HG03460 (cell line): ENCODE measurements around the gene GABRA5.

Experiments
- ATAC-seq: cut with Tn5 transposase; IDR thresholded peaks from one replicate; pipeline ENCODE4 v1.9.1; 2021; ENCODE audit not compliant: unreplicated experiment

Gene GABRA5

DNA sequence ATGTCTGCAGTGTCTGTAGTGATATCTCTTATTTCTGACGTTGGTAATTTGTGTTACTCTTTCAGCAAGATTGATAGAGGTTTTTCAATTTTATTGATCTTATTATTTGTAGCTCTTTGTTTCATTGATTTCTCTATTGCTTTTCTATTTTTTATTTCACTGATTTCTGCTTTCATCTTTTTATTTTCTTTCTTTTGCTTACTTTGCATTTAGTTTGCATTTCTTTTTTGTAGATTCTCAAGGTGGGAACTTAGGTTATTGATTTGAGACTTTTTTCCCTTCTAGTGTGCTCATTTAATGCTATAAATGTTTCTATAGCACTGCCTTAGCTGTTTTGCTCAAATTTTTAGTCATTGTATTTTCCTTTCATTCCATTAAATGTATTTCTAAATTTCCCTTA is 54.6 kb downstream of the GABRA5 start:
- no peak for ATAC-seq

DNA sequence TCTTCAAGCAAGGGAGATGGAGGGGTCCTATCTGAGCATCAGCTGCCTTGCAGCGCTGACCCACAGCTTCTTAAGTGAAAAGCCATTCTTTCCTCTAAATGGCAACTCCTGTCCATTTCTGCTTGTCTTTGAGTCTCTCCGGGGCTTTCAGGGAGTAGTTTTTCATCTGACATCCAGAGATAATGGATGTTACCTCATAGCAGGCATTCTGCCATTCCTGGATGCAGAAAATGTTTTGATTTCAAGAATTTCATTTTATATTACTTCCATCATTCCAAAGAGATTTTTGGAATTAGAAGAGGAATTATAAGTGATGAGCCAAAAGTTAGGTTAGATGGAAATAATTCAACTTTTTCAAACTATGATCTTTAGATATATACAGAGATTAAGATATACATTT is 59.2 kb downstream of the GABRA5 start:
- no peak for ATAC-seq

DNA sequence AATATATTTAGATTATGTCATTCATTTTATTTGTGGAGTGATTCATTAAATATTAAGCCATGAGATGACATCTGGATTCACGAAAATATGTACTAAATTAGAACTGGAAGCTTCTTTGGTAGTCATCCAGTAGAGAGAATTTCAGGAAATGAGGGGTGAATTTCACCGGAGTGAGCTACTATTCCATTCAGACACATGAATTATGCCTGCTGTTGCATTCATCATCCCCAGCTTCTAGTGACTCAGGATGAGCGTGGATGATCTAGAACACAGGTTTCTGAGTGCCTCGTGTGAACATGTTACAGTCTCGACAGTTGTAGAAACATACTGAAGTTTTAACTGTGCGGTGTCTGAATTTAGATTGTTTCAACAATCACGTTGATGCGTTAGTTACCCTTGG is 61.2 kb downstream of the GABRA5 start:
- no peak for ATAC-seq

DNA sequence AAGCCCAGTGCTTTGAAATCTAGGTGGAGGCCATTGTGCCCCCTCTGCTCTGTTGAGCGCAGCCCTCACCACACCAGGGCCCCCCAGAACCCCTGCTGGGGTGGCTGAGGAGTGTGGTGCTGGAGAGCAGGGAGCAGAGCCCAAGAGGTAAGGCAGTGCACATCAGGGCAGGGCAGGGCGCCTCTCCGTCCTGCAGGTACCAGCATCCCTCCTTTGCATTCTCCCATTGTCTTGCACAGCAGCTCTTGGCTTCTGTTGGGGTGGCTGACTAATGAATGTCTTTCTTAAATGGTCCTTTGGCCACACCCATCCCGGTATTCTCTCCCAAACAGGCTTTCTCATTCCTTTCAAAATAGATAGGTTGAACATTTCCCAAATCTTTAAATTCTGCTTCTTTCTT is 62.7 kb downstream of the GABRA5 start:
- ATAC-seq, result no peak

DNA sequence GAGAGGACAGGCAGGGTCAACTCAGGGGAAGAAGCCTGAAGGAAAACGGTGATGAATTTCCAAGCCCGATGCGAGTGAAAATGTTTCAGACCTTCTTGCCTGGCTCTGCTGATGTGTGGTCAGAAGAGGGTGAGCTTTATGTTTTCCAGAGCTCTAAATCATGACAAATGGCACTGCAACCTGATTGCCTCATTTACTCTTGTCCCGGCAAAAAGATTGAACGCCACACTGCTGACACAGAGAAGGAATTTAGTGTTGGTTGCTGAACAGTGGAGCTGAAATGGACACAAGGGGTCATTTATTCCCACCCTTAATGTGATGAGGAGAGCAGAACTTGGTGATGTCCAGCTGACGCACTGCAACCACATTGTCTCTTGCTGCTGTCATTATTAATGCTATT is 68.0 kb downstream of the GABRA5 start:
- no peak for ATAC-seq

DNA sequence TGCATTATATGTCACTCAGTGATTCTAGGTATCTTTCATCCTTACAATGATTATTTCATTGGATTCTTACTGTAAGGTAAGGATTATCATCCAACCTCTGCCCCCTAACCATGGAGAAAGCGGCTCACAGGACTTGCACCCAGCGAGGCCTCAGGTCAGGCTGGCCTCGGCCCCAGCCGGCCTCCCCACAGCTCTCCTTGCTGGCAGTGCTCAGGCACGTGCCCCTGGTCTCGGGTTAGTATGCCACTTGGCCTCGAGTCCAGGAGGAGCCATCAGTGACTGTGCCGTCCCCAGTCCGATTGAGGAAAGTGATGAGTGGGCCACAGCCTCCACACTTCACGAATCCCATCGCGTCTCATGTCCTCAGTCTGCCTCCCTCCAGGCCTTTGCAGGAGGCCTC is 68.5 kb downstream of the GABRA5 start:
- no peak for ATAC-seq

DNA sequence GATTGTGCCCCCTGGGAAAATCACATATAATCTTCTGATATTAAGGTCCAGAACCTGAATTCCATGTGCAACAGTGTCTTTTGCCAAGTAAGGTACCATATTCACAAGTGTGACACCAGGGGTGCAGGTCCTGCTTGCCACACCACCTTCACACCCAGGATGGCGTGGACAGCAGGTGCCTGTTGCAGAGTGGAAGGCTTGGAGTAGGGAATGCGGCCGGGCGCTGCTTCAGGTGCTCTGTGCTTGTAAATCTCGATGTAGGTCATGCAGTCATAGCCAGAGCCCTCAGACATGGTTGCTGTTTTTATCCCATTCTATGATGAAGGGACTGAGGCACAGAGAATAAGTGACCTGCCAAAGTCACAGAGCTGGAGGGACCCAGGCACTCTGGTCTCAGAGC is 69.6 kb downstream of the GABRA5 start:
- ATAC-seq, result no peak

DNA sequence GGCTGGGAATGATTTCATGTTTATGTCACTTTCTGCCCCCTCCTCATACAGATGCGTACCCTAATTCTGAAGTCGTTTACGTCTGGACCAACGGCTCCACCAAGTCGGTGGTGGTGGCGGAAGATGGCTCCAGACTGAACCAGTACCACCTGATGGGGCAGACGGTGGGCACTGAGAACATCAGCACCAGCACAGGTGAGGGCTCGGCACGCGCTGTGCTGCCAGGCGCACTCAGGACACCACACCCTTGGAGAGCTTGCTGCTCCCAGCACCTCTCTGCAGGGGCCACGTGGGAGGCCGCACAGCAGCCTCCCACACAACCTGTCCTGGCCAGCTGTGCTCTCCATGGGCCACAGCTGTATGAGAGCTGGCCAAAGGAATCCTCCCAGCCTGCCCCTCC is 70.3 kb downstream of the GABRA5 start:
- ATAC-seq, result no peak

DNA sequence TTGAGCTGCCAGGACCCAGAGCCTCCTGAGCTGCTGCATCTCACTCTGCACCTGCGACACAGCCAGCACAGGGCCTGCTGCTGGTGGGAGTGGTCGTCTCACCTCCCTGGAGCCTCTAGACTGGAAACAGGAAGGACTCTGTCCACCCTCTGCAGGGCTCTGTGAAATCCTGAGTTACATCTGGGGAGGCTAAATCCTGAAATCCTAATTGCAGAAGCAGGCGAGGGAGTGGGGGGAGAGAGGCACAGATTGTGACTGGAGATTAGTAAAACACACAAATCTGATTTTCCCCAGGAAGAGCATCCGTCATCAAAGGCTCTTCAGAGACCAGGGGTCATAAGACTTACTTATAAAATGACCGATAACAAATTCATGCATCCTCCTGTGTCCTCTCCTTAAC is 72.5 kb downstream of the GABRA5 start:
- no peak for ATAC-seq

DNA sequence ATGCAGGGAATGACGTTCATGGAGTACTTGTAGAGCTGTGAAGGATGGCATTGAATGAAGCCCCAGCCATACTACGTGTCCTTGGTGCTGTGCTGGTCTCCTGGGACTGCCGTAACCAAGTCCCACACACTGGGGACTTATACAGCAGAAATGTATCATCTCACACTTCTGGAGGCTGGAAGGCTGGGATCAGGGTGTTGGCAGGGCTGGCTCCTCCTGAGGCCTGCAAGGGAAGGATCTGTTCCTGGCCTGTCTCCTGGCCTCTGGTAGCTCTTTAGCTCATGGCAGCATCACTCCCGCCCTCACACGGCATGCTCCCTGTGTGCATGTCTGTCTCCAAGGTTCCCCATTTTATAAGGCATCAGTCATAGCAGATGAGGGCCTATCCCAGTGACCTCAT is 74.6 kb downstream of the GABRA5 start:
- no peak for ATAC-seq

DNA sequence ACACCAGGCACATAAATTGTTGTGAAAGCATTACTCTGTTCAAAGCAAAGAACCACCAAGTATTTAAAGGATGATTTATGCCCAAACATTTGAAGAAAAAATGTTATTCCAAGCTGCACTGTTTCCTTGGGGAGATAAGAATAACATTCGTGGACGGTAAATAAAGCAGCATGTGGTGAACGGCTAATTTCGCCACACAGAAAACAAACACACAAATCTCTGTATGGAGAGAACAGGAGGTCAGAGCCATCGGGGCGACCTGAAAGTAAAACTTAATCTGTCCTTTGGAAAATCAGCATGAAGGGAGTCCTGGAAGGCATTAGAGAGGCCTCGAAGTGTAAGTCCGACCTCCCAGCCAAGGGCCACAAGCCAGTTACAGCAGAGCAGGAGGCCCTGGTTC is 77.0 kb downstream of the GABRA5 start:
- no peak for ATAC-seq

DNA sequence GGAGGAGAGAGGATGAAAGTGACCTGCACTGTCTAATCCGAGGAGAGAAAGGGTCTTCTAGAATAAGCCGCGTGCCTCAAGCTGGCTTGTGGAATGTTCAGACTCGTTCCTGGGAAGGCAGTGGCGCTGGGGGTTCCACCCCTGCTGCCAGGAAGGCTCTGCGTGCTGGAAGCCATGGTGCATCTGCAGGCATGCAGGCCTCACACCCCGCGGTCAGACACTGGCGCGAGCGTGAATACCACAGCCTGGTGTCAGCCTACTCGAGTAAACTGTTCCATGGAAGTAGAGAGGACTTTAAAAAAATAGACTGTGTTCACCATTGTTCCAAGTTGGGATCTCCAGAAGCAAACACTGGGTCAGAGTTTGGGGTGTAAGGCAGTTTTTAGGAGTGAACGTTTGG is 78.2 kb downstream of the GABRA5 start:
- ATAC-seq, result no peak

DNA sequence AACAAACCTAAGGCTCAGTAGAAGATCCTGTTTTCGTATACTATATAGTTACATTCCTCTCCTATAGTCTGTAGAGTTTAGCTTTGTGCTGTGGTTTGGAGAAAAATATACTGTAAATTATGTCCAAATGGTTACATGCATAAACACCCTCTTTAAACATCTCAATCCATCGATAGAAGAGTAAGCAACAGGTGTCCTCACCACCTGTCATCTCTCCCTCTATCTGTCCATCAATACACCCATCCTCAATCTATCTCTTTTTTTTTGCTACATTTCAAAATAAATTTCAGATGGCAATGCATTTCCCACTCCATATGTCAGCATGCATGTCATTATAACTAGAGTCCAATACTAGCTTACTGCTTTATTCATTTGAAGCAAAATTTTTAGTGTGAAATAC is 83.1 kb downstream of the GABRA5 start:
- ATAC-seq, result no peak

DNA sequence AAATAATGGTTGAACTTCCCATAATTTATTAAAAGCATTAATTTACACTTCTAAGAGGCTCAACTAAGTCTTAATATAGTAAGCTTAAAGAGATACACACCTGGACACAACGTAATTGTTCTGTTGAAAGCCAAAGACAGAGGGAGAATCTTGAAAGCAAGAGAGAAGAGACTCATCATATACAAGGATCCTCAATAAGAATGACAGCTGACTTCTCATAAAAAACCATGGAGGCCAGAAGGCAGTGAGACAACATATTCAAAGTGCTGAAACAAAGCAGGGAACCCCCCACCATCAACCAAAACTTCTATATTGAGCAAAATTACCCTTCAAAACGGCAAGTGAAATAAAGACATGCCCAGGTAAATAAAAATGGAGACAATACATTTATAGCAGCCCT is 87.5 kb downstream of the GABRA5 start:
- no peak for ATAC-seq

DNA sequence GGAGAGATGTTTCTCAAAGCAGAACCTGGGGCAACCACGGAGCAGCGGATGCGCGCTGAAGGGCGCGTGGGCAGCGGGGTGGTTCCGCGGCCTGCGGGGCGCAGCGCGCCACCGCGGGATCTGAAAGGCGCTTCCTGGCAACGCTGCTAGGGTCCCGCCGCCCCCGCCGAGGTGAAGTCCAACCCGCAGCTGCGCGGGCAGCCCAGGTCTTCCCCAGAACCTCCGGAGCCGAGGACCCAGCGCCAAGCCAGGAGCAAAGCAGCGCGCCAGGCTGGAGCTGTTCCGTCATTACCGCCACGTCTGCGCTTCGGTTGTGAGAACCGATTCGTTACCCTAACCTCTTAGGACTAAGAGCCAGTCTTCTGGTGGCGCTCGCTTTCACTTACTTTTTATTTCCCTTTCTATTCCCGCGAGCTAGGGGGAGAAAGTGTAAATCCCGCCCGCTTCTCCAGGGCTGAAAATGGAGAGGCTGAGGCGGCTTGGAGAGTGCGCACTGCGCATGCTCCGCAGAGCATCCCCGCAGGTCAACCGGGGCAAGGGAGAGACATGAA is 100.9 kb downstream of the GABRA5 start:
- ATAC-seq, result no peak

DNA sequence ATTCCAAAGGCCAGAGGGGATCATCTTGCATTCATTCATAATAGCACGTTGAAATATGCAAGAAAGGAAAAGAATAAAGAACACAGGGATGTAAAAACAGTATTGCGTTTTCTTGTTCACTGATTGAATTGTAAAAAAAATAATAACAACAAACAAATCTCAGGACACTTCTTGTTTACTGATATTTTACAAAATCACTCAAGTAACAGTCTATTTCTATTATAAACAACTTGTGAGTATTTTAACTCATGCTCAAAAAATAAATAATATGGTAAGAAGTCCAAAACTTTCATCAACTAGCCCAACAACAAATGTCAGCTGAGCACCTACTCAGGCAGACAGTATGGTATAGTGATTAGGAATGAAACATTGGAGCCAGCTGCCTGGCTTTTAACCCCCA is 101.9 kb downstream of the GABRA5 start:
- ATAC-seq, result no peak

DNA sequence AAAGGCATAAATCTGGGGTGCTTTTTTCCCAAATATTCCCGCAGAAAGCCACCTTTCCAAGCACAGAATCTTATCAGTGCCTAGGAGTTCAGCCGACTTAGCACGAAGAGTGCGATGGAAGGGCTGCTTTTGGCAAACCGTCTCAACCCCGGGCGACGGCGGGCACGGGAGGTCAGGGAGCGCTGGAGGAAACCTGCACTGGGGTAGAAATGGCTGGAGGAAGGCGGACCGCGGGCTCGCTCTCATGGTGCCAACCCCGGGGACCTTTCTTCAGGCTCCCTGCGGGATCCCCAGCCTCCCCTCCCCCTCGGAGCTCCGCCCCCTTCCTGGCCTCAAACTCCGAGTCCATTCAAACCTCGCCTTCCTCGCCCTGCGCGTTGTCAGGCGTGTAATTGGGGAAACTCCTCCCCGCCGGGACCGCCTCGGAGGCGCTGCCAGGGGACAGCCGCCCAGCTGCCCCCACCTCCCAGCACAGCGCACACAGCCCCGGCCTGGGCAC is 103.9 kb downstream of the GABRA5 start, which contains the start of gene GABRG3:
GABRG3 (plus strand) TSS at position 470 of the 499 bp plus-strand sequence.
- no peak for ATAC-seq

DNA sequence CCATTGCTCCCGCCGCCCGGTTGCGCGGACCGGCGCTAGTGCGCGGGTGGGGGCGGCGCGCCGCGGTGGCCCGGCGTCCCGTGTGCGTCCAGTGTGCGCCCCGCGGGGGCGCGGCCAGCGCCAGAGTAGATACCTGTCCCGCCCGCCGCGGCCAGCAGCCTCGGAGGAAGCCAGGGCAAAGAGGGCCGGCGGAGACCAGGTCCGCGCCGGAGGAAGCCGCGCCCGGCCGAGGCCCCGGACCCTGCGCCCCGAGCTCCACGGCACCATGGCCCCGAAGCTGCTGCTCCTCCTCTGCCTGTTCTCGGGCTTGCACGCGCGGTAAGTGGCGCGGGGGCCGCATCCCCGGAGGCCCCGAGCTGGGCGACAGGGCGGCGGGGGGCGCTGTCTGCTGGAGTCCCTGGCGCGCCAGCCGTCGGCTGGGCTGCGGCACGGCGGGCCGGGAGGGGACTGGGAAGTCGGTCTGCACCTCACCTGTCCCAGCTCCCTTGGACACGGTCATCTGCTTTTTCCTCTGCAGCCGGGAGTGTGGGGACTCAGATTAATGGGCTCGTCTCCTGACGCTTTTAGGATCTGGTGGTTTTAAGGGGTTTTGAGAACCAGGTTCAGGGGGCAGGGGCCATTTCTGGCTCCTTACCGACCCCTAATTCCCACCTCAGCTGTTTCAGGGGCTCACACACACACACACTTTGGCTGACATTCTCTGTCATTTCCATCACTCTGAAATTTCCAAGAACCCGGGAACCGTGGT is 104.6 kb downstream of the GABRA5 start:
- no peak for ATAC-seq

DNA sequence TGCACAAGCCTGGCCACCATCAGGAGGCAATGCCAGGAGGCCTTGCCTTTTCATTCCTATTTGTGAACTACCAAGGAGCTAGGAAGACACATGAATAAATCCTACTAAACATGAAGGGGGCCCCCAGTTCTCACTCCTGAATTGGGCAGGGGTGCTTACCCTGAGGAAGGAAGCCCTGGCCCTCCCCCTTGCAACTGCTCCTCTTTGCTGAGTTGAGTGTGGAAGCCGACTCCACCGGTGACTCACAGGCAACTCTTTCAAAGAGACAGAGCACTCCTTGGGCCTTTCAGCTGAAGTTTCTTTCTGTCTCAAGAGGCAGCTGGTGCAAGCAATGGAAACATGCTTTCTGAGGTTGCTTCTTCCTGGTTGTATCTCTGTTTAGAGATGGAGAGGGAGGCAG is 105.8 kb downstream of the GABRA5 start:
- no peak for ATAC-seq

DNA sequence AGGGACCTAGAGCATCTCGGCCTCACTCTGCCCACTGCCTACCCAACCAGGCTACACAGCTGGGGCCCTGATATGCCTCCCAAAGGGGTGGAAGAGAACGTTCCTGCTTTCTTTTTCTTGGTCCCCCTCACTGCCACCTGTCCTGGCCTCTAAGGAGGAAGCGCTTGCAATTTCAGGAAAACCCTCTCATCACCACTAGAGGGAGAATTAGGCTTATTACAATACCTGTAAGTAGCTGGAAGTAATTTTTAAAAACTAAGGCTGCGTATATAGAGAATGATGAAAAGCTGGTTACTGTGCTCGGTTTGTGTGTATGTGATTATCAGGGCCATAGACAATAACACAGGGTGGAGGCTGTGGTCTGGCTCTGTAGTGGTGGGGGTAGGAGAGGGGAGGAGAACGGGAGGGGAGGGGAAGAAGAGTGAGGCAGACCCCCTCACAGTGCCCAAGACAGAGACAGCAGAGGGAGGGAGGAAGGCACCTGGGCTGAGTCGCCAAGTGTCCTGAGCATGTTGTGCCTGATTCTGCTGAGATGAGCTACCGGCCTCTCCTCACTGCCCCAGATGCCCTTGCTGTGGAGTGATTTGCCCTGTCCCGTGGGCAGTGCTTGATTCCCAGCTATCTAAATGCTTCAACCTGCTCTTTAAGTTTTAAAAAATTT is 107.4 kb downstream of the GABRA5 start:
- ATAC-seq, result no peak

DNA sequence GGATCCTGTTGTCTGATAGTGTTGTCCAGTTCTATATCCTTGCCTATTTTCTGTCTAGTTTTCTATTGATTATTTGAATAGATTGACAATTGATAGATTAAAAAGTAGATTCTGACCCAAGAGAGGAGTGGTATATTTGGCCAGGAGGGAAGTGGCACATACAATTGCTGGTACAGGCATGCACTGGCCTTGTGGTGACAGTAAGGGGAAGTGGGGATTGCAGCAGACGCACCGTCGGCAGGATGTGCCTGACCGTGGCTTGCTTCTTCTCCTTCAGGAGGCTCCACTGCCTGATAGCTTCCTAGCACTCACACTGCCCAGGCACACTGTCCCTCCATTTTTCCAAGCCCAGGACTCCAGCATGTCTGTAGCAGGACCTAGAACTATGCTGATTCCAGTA is 114.6 kb downstream of the GABRA5 start:
- no peak for ATAC-seq

DNA sequence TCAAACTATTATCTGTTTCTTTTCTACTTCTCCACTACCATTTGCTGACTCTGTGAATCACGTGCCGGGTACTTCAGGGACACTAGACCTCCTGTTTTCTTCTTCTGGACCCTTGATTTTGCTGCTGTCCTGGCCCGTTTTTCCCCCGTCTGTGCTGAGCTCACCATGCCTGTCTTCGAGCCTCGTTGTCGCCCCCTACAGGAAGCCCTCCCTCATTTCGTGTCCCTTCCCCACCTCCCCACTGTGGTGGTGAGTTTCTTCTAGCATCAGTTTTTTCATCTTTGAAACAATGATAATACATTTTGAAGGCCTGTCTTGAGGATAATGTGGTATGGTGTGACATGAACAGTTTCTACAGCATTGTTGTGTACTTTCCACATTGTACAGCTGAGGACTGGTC is 117.0 kb downstream of the GABRA5 start:
- ATAC-seq, result no peak
